HFFc6 (cell line): Measurements from ENCODE around the gene OR2D2. TPM values are rescaled to one million over a fixed set of nuclear protein-coding genes. Genes with fewer than 3 reads are reported as not detected.
"Not testable (repeated sequence)": the region's sequence is repeated elsewhere in the genome, so short reads cannot be mapped to it uniquely, and the experiment has no call there.

Source experiments
- DNase-seq: peaks from one replicate; pipeline ENCODE4 v3.0.0-alpha.2; 2018
- H3K27ac Mint-ChIP-seq: 2 replicates; pipeline ENCODE4 v1.8.0; 2020; ENCODE audit warnings: mild to moderate bottlenecking, mixed read lengths
- H3K27me3 Mint-ChIP-seq: 2 replicates; pipeline ENCODE4 v1.8.0; 2021; ENCODE audit warnings: mild to moderate bottlenecking, moderate library complexity, mixed read lengths; ENCODE audit not compliant: insufficient read depth
- H3K36me3 Mint-ChIP-seq: 2 replicates; pipeline ENCODE4 v1.8.0; 2021; ENCODE audit warnings: low read depth, mixed read lengths
- H3K4me1 Mint-ChIP-seq: 2 replicates; pipeline ENCODE4 v1.8.0; 2020; ENCODE audit warnings: low read depth, mixed read lengths
- H3K4me3 Mint-ChIP-seq: 2 replicates; pipeline ENCODE4 v1.8.0; 2020; ENCODE audit warnings: mild to moderate bottlenecking, moderate library complexity, mixed read lengths
- H3K9me3 Mint-ChIP-seq: 2 replicates; pipeline ENCODE4 v1.8.0; 2020; ENCODE audit warnings: mild to moderate bottlenecking, mixed read lengths
- CTCF ChIP-seq: fragments of 200-600 bp; sonication (generic); IDR thresholded peaks from 2 replicates; pipeline ENCODE4 v1.5.0; 2021; ENCODE audit warnings: antibody characterized with exemption, mild to moderate bottlenecking
- total RNA-seq, 6 experiments: library from RNA; stranded (reverse); fragmentation: NEBNext Ultra II Directional; extraction: Animal tissue kit (Norgen Biotek cat#: 25700); gene quantifications; 2 replicates in 1 of 6; 3 replicates in 5 of 6; pipeline ENCODE4 v1.2.3, GENCODE V29; 2021

OR2D2 gene
- total RNA-seq, 6 experiments from 2014 or later: not detected

GRCh38 chr11:6864438-6864837 is 27.9 kb downstream of the OR2D2 start:
- Mint-ChIP-seq H3K9me3 (peaks cover 8% of the 10 kb centered on the region), H3K27me3 (peaks cover 3% of the 10 kb centered on the region; the same call in 1 of the 2 replicates)

GRCh38 chr11:6862961-6863360 is 29.3 kb downstream of the OR2D2 start, which contains the start of gene OR10A2:
TSS of gene OR10A2 (plus strand) at chr11:6863057. CDS start at chr11:6869755, 6,698 bp downstream.
- DNase-seq: peak; percentile 6

More at GRCh38 chr11:6864438-6864837, 27.9 kb downstream of the OR2D2 start:
- Mint-ChIP-seq H3K27ac (no peak overlapping the region), H3K36me3 (no peaks in the 10 kb centered on the region), H3K4me1 (peaks cover 7% of the 10 kb centered on the region; the same call in 1 of the 2 replicates), H3K4me3 (no peak overlapping the region)
- no peak for TF ChIP-seq CTCF
- no peak for DNase-seq

GRCh38 chr11:6856871-6857270 is 35.4 kb downstream of the OR2D2 start:
- DNase-seq: no peak
- peaks cover 14% of the 10 kb centered on the region for H3K4me1 Mint-ChIP-seq
- peaks cover 2% of the 10 kb centered on the region; the same call in 1 of the 2 replicates for H3K27me3 Mint-ChIP-seq
- H3K9me3 Mint-ChIP-seq: peaks cover 10% of the 10 kb centered on the region
- TF ChIP-seq CTCF: no peak
- no peaks in the 10 kb centered on the region for H3K36me3 Mint-ChIP-seq
- peak overlapping the region; percentile 2; the same call in 1 of the 2 replicates for H3K27ac Mint-ChIP-seq
- H3K4me3 Mint-ChIP-seq: peak overlapping the region; percentile 15

More at GRCh38 chr11:6862961-6863360, 29.3 kb downstream of the OR2D2 start, which contains the start of gene OR10A2:
- peaks cover 7% of the 10 kb centered on the region; the same call in 1 of the 2 replicates for H3K4me1 Mint-ChIP-seq
- no peak for TF ChIP-seq CTCF
- no peak within 1 kb of the TSS for H3K27ac Mint-ChIP-seq
- H3K27me3 Mint-ChIP-seq: peaks cover 3% of the 10 kb centered on the region; the same call in 1 of the 2 replicates
- H3K36me3 Mint-ChIP-seq: no peaks in the 10 kb centered on the region
- no peak within 1 kb of the TSS for H3K4me3 Mint-ChIP-seq
- H3K9me3 Mint-ChIP-seq: peaks cover 8% of the 10 kb centered on the region

GRCh38 chr11:6855971-6856541 is 36.2 kb downstream of the OR2D2 start:
- Mint-ChIP-seq H3K27ac (no peak overlapping the region), H3K27me3 (peaks cover 2% of the 10 kb centered on the region; the same call in 1 of the 2 replicates), H3K4me3 (no peak overlapping the region), H3K36me3 (no peaks in the 10 kb centered on the region), H3K9me3 (peaks cover 13% of the 10 kb centered on the region), H3K4me1 (peaks cover 14% of the 10 kb centered on the region)
- TF ChIP-seq CTCF: no peak
- peak; percentile 51 for DNase-seq

- H3K27ac Mint-ChIP-seq, H3K4me3 Mint-ChIP-seq, H3K9me3 Mint-ChIP-seq, H3K27me3 Mint-ChIP-seq, DNase-seq, H3K36me3 Mint-ChIP-seq: not testable (repeated sequence)
- peaks cover 14% of the 10 kb centered on the region for H3K4me1 Mint-ChIP-seq
Measured at GRCh38 chr11:6854801-6855200, 37.5 kb downstream of the OR2D2 start.

- Mint-ChIP-seq H3K9me3 (peaks cover 20% of the 10 kb centered on the region), H3K4me3 (no peak overlapping the region), H3K27ac (no peak overlapping the region), H3K4me1 (no peaks in the 10 kb centered on the region), H3K36me3 (no peaks in the 10 kb centered on the region), H3K27me3 (peaks cover 4% of the 10 kb centered on the region; the same call in 1 of the 2 replicates)
- no peak for TF ChIP-seq CTCF
- DNase-seq: no peak
Measured at GRCh38 chr11:6850526-6850925, 41.8 kb downstream of the OR2D2 start.
